Stomach (tissue), 9 donors: ENCODE data around the gene C17orf58. TPM values are rescaled to one million over a fixed set of nuclear protein-coding genes. Genes with fewer than 3 reads are reported as not detected.

Source experiments
- DNase-seq, 2 donors: peaks; one replicate each; pipeline versions ENCODE4 v3.0.0 to v3.0.0-alpha.2; 2013 to 2019
- H3K27ac ChIP-seq, 5 donors: fragments of 200-600 bp in 4 of 5; sonication (generic) in 4 of 5; one replicate each; pipeline ENCODE4 v1.5.1; 2013 to 2019; ENCODE audit warnings: mild to moderate bottlenecking in 1 of 5, moderate library complexity in 1 of 5
- H3K27me3 ChIP-seq, 3 donors: fragments of 200-600 bp; sonication (generic); one replicate each; pipeline ENCODE4 v1.5.1; 2017 to 2019; ENCODE audit warnings: mixed run types in 1 of 3
- H3K36me3 ChIP-seq, 4 donors: fragments of 200-600 bp; sonication (generic); 1 replicate in 3 of 4; 2 replicates in 1 of 4; pipeline ENCODE4 v1.5.1; 2016 to 2019
- H3K4me1 ChIP-seq, 4 donors: fragments of 200-600 bp; sonication (generic); one replicate each; pipeline ENCODE4 v1.5.1; 2016 to 2019
- H3K4me3 ChIP-seq, 4 donors: fragments of 200-600 bp; sonication (generic) in 3 of 4; one replicate each; pipeline ENCODE4 v1.5.1; 2016 to 2019; ENCODE audit warnings: mild to moderate bottlenecking in 1 of 4
- H3K9me3 ChIP-seq, 4 donors: fragments of 200-600 bp; sonication (generic); one replicate each; pipeline ENCODE4 v1.5.1; 2016 to 2019
- CTCF ChIP-seq, 7 experiments: fragments of 450-650 bp in 4 of 7; fragments of 200-600 bp in 3 of 7; sonication (generic) in 3 of 7; IDR thresholded peaks; one replicate each; pipeline ENCODE4 v1.5.1; 2016 to 2019; ENCODE audit warnings: antibody characterized with exemption in 7 of 7, control low read depth in 2 of 7, mild to moderate bottlenecking in 1 of 7
- EP300 ChIP-seq: sonication (generic); formaldehyde crosslinking; IDR thresholded peaks from one replicate; pipeline ENCODE4 v1.6.1; 2017; ENCODE audit warnings: antibody characterized with exemption
- POLR2A ChIP-seq, 4 donors: fragments of 450-650 bp; IDR thresholded peaks; one replicate each; pipeline ENCODE4 v1.6.1; 2016; ENCODE audit warnings: antibody characterized with exemption in 4 of 4, control low read depth in 2 of 4, mild to moderate bottlenecking in 1 of 4, moderate library complexity in 1 of 4
- POLR2AphosphoS5 ChIP-seq, 3 donors: sonication (generic); formaldehyde crosslinking; IDR thresholded peaks; one replicate each; pipeline ENCODE4 v1.6.1; 2016; ENCODE audit warnings: antibody characterized with exemption in 3 of 3
- WGBS, 5 donors: extraction: QIAGEN DNeasy Blood & Tissue Kit in 3 of 5; methylation state at CpG; one replicate each; pipeline versions ENCODE4 v1.1.5 to v1.1.7; 2013 to 2018; 5-methylcytosine and 5-hydroxymethylcytosine counted together
- intact Hi-C: fragments of 100-400 bp; cut with DNase I; formaldehyde crosslinking; loops from one replicate; pipeline ENCODE4 v1.15.1; 2023; ENCODE audit warnings: low total_unique reads
- polyA plus RNA-seq, 3 donors: library from polyadenylated mRNA; stranded (reverse); fragments of 200-250 nt; gene quantifications; one replicate each; pipeline ENCODE4 v1.2.3, GENCODE V29; 2013
- total RNA-seq, 5 donors: library from RNA; depleted of rRNA; stranded (reverse); fragments of >200 nt; gene quantifications; one replicate each; pipeline versions ENCODE4 v1.1.0 to v1.2.3, GENCODE V29; 2014 to 2016
- donor health status: healthy with polysubstance abuse.
- donor health status: Bipolar disorder and iron deficiency.
- donor health status: healthy.

C17orf58 gene
- total and polyA plus RNA-seq, 8 donors = 4.9 to 32.2 (median 16.9) TPM; not detected in 1

GRCh38 chr17:67992548-67993152, 3.6 kb downstream of the C17orf58 start:
- Histone ChIP-seq H3K27me3 (peaks cover 0 to 13% (median 0%) of the 10 kb centered on the region in 3 donors), H3K4me1 (peaks cover 26 to 42% (median 35%) of the 10 kb centered on the region in 4 donors), H3K36me3 (no peaks in the 10 kb centered on the region), H3K4me3 (peak overlapping the region; percentile 59 to 68 (median 63)), H3K9me3 (no peaks in the 10 kb centered on the region), H3K27ac (peak overlapping the region; percentile 81 to 95 (median 95))
- peak in 1 of 2 donors; percentile 50 for DNase-seq
- TF ChIP-seq POLR2AphosphoS5 (IDR thresholded peaks at IDR 0.05) = no peak
- no peak for TF ChIP-seq EP300
- no peak for TF ChIP-seq POLR2A (IDR thresholded peaks at IDR 0.05)
- no peak for TF ChIP-seq CTCF (IDR thresholded peaks at IDR 0.05)
- intact Hi-C loops = no loop called here
- WGBS, 5 donors = 5 to 6% (median 5%) methylated on average over 17 to 18 of the region's 18 CpGs

GRCh38 chr17:67990909-67991308, 5.4 kb downstream of the C17orf58 start:
- Histone ChIP-seq H3K4me3 (no peak overlapping the region), H3K27ac (no peak overlapping the region), H3K27me3 (peaks cover 0 to 6% (median 0%) of the 10 kb centered on the region in 3 donors), H3K9me3 (no peaks in the 10 kb centered on the region), H3K36me3 (no peaks in the 10 kb centered on the region), H3K4me1 (peaks cover 22 to 33% (median 27%) of the 10 kb centered on the region in 4 donors)
- intact Hi-C loops = no loop called here
- WGBS, 5 donors = 87 to 95% (median 94%) methylated on average over 4 of the region's 4 CpGs
- no peak for TF ChIP-seq POLR2A (IDR thresholded peaks at IDR 0.05)
- no peak for TF ChIP-seq POLR2AphosphoS5 (IDR thresholded peaks at IDR 0.05)
- TF ChIP-seq EP300 = no peak
- no peak for TF ChIP-seq CTCF (IDR thresholded peaks at IDR 0.05)
- no peak for DNase-seq

- TF ChIP-seq EP300 (no peak), POLR2AphosphoS5 (IDR thresholded peaks at IDR 0.05) (no peak), CTCF (IDR thresholded peaks at IDR 0.05) (no peak), POLR2A (IDR thresholded peaks at IDR 0.05) (no peak)
- H3K27ac ChIP-seq = no peak overlapping the region
- WGBS, 5 donors = 74 to 83% (median 77%) methylated on average over 3 of the region's 3 CpGs
- H3K27me3 ChIP-seq = no peaks in the 10 kb centered on the region
- peaks cover 0 to 33% (median 25%) of the 10 kb centered on the region in 4 donors for H3K36me3 ChIP-seq
- H3K4me3 ChIP-seq = no peak overlapping the region
- H3K9me3 ChIP-seq = no peaks in the 10 kb centered on the region
- peaks cover 0 to 7% (median 3%) of the 10 kb centered on the region in 4 donors for H3K4me1 ChIP-seq
- intact Hi-C loops = no loop called here
- DNase-seq = no peak
Measured at GRCh38 chr17:67983383-67983688, 12.9 kb downstream of the C17orf58 start.

- peaks cover 0 to 35% (median 28%) of the 10 kb centered on the region in 4 donors for H3K36me3 ChIP-seq
- DNase-seq = no peak
- peaks cover 0 to 7% (median 3%) of the 10 kb centered on the region in 4 donors for H3K4me1 ChIP-seq
- 64 to 73% (median 72%) methylated on average over 8 of the region's 8 CpGs for WGBS, 5 donors
- H3K27ac ChIP-seq = no peak overlapping the region
- TF ChIP-seq CTCF (IDR thresholded peaks at IDR 0.05) = no peak
- no peak for TF ChIP-seq POLR2AphosphoS5 (IDR thresholded peaks at IDR 0.05)
- no peak for TF ChIP-seq POLR2A (IDR thresholded peaks at IDR 0.05)
- TF ChIP-seq EP300 = no peak
- H3K27me3 ChIP-seq = no peaks in the 10 kb centered on the region
- no peak overlapping the region for H3K4me3 ChIP-seq
- intact Hi-C loops = no loop called here
- H3K9me3 ChIP-seq = no peaks in the 10 kb centered on the region
Measured at GRCh38 chr17:67982686-67983382, 13.4 kb downstream of the C17orf58 start.
